Endothelial cell of umbilical vein (primary cell): Measurements from ENCODE around the gene APOBEC3C.

Source experiments
- CTCF ChIP-seq, 2 donors: IDR thresholded peaks; 1 replicate in 1 of 2; 2 replicates in 1 of 2; pipeline ENCODE4 v1.5.1; 2011; ENCODE audit warnings: low read length in 2 of 2, mild to moderate bottlenecking in 2 of 2, moderate library complexity in 2 of 2, control low read depth in 1 of 2, inconsistent platforms in 1 of 2, low read depth in 1 of 2; ENCODE audit not compliant: insufficient read depth in 1 of 2; ENCODE audit errors: extremely low read depth in 1 of 2
- JUN ChIP-seq: IDR thresholded peaks from 2 replicates; pipeline ENCODE4 v1.6.1; 2011; ENCODE audit warnings: borderline replicate concordance, low read depth; ENCODE audit not compliant: insufficient read length, insufficient read depth
- MAX ChIP-seq: IDR thresholded peaks from 2 replicates; pipeline ENCODE4 v1.6.1; 2011; ENCODE audit not compliant: insufficient read depth, insufficient read length
- POLR2A ChIP-seq: IDR thresholded peaks from 2 replicates; pipeline ENCODE4 v1.6.1; 2012; ENCODE audit warnings: low read depth, mild to moderate bottlenecking, control low read depth, low read length
- POLR2AphosphoS5 ChIP-seq: IDR thresholded peaks from 2 replicates; pipeline ENCODE4 v1.6.1; 2012; ENCODE audit warnings: low read depth, mild to moderate bottlenecking, control low read depth, low read length, moderate library complexity; ENCODE audit not compliant: insufficient read depth

DNA sequence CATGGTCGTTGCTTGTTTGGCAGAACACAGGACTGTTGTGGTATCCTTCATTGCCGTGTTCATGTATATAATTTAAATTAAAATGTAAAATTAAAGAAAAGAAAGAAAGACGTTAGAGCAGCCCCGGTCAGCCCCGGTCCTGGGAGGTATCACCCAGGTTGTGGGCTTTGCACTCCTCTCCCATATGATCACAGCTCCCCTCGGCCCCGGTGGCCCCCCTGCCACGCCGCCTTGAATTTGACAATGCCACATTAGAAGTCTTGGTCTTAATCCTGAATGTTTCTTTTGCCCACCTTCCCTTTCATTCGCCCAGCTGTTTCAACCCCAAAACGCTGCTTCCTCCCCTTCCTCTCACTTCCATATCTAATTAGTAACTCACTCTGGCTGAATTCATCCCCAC, 45.3 kb upstream of the APOBEC3C start:
- no peak for TF ChIP-seq CTCF (IDR thresholded peaks at IDR 0.05; ENCODE audit: extremely low read depth in 1 of 2, insufficient read depth in 1 of 2, low read depth in 1 of 2, low read length in 2 of 2)
- no peak for TF ChIP-seq POLR2A
- TF ChIP-seq JUN, result no peak
- no peak for TF ChIP-seq POLR2AphosphoS5
- no peak for TF ChIP-seq MAX
